ENCODE data around the gene CLTCL1. TPM values are rescaled to one million over a fixed set of nuclear protein-coding genes. Genes with fewer than 3 reads are reported as not detected.

The CLTCL1 gene
- total and polyA plus RNA-seq, 9 of the 15 experiments (the other 6 are each of a cell fraction or from before 2014, with no cell fraction given): 1.1 to 11.7 (median 5.0) TPM

GRCh38 chr22:19178657-19179496, 112.6 kb downstream of the CLTCL1 start, which contains the start of gene SLC25A1 (continued):
- TF ChIP-seq FOSL1 (tag; conservative IDR thresholded peaks at IDR 0.05) (no peak), MAFK (IDR thresholded peaks at IDR 0.05; ENCODE audit: low read length) (no peak), RBBP5 (IDR thresholded peaks at IDR 0.05; ENCODE audit: borderline replicate concordance, insufficient read depth, low read length, poor library complexity, severe bottlenecking) (peak; percentile 23), BRCA1 (IDR thresholded peaks at IDR 0.05) (no peak), BRCA1 (CRISPR knock-in tag; IDR thresholded peaks at IDR 0.05) (no peak), CBFA2T3 (IDR thresholded peaks at IDR 0.05) (no peak), ZNF41 (CRISPR knock-in tag; conservative IDR thresholded peaks at IDR 0.05) (0 out of 2 replicates have a peak, but pooled peaks have one; percentile 59), HNRNPH1 (optimal IDR thresholded peaks at IDR 0.05; ENCODE audit: low read depth, low read length) (no peak), NR4A1 (CRISPR knock-in tag; IDR thresholded peaks at IDR 0.05) (peak; percentile 96), NR4A1 (tag; IDR thresholded peaks at IDR 0.05) (no peak), CHD4 (IDR thresholded peaks at IDR 0.05; ENCODE audit: insufficient read depth, insufficient replicate concordance, low read depth, low read length, poor library complexity, severe bottlenecking) (peak; percentile 85), CREM (IDR thresholded peaks at IDR 0.05; ENCODE audit: low read depth) (no peak), NUFIP1 (IDR thresholded peaks at IDR 0.05; ENCODE audit: partially characterized antibody) (no peak), FOXJ3 (CRISPR knock-in tag; IDR thresholded peaks at IDR 0.05) (no peak), HIVEP1 (CRISPR knock-in tag; IDR thresholded peaks at IDR 0.05) (peak; percentile 80; the same call in 1 of the 2 replicates), ZNF121 (CRISPR knock-in tag; conservative IDR thresholded peaks at IDR 0.05) (no peak), EP400 (IDR thresholded peaks at IDR 0.05) (no peak), ZFP36 (IDR thresholded peaks at IDR 0.05; ENCODE audit: low read depth, low read length, partially characterized antibody) (peak; percentile 22), ZBTB1 (CRISPR knock-in tag; IDR thresholded peaks at IDR 0.05; ENCODE audit: borderline replicate concordance, low read depth) (no peak), NR2F6 (CRISPR knock-in tag; IDR thresholded peaks at IDR 0.05) (peak; percentile 59), XRCC4 (IDR thresholded peaks at IDR 0.05; ENCODE audit: extremely low read depth, insufficient read depth, insufficient read length) (no peak), ZNF668 (CRISPR knock-in tag; IDR thresholded peaks at IDR 0.05) (peak; percentile 83; the same call in 1 of the 2 replicates), RNF219 (CRISPR knock-in tag; IDR thresholded peaks at IDR 0.05) (no peak), ZNF354B (CRISPR knock-in tag; IDR thresholded peaks at IDR 0.05) (no peak), CTBP1 (IDR thresholded peaks at IDR 0.05; ENCODE audit: borderline replicate concordance) (no peak), CAMTA2 (CRISPR knock-in tag; conservative IDR thresholded peaks at IDR 0.05) (0 out of 2 replicates have a peak, but pooled peaks have one; percentile 78), SIN3B (IDR thresholded peaks at IDR 0.05; ENCODE audit: low read depth) (no peak)
- TF ChIP-seq, protein P1, sequence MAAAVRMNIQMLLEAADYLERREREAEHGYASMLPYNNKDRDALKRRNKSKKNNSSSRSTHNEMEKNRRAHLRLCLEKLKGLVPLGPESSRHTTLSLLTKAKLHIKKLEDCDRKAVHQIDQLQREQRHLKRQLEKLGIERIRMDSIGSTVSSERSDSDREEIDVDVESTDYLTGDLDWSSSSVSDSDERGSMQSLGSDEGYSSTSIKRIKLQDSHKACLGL (CRISPR knock-in tag; IDR thresholded peaks at IDR 0.05; ENCODE audit: borderline replicate concordance, poor library complexity, severe bottlenecking): peak; percentile 85
